HAP-1 (cell line): ENCODE measurements around the gene COX8A.

Source experiments
- DNase-seq, 2 experiments: peaks; one replicate each; pipeline ENCODE4 v3.0.0-alpha.2; 2016 to 2020; ENCODE audit warnings: low spot score in 2 of 2
- H3K27me3 ChIP-seq: fragments of 250-450 bp; sonication (Bioruptor Pico); 2 replicates; pipeline ENCODE4 v1.5.1; 2020; ENCODE audit warnings: low read depth, mild to moderate bottlenecking, moderate library complexity
- H3K36me3 ChIP-seq: fragments of 250-450 bp; sonication (Bioruptor Pico); replicated peaks from 2 replicates; pipeline ENCODE4 v1.5.1; 2020; ENCODE audit warnings: mild to moderate bottlenecking
- H3K4me1 ChIP-seq: fragments of 250-450 bp; sonication (Bioruptor Pico); 2 replicates; pipeline ENCODE4 v1.5.1; 2020; ENCODE audit warnings: mild to moderate bottlenecking
- H3K4me3 ChIP-seq: fragments of 250-450 bp; sonication (Bioruptor Pico); 2 replicates; pipeline ENCODE4 v1.5.1; 2020; ENCODE audit warnings: mild to moderate bottlenecking, moderate library complexity
- H3K9me3 ChIP-seq: fragments of 250-450 bp; sonication (Bioruptor Pico); 2 replicates; pipeline ENCODE4 v1.5.1; 2020; ENCODE audit warnings: mild to moderate bottlenecking, moderate library complexity
- in situ Hi-C: fragments of 300-500 bp; cut with MboI; formaldehyde crosslinking; loops from 3 replicates; pipeline ENCODE4 v1.14.3; 2020; ENCODE audit warnings: low sequenced_read_pairs, inconsistent platforms, mixed read lengths

COX8A gene

GRCh38 chr11:64001484-64002420 is 27.3 kb downstream of the COX8A start:
- no peaks in the 10 kb centered on the region for H3K4me1 ChIP-seq
- no peak for DNase-seq
- no peaks in the 10 kb centered on the region for H3K9me3 ChIP-seq
- no peak overlapping the region for H3K4me3 ChIP-seq
- in situ Hi-C loops, result no loop called here
- H3K36me3 ChIP-seq, result peaks cover 28% of the 10 kb centered on the region
- no peaks in the 10 kb centered on the region for H3K27me3 ChIP-seq

- DNase-seq, result no peak
- Histone ChIP-seq H3K4me3 (no peak overlapping the region), H3K27me3 (no peaks in the 10 kb centered on the region), H3K36me3 (peaks cover 7% of the 10 kb centered on the region), H3K4me1 (no peaks in the 10 kb centered on the region), H3K9me3 (no peaks in the 10 kb centered on the region)
- in situ Hi-C loops, result no loop called here
These were observed 29.6 kb downstream of the COX8A start for GRCh38 chr11:64003807-64004589.

GRCh38 chr11:64004590-64004984 is 30.2 kb downstream of the COX8A start:
- Histone ChIP-seq H3K4me1 (no peaks in the 10 kb centered on the region), H3K9me3 (no peaks in the 10 kb centered on the region), H3K36me3 (peaks cover 4% of the 10 kb centered on the region), H3K4me3 (no peak overlapping the region), H3K27me3 (no peaks in the 10 kb centered on the region)
- no peak for DNase-seq
- in situ Hi-C loops, result no loop called here

- DNase-seq, result no peak
- H3K4me3 ChIP-seq, result no peak overlapping the region
- H3K9me3 ChIP-seq, result no peaks in the 10 kb centered on the region
- H3K27me3 ChIP-seq, result no peaks in the 10 kb centered on the region
- H3K4me1 ChIP-seq, result no peaks in the 10 kb centered on the region
- in situ Hi-C loops, result no loop called here
- H3K36me3 ChIP-seq, result no peaks in the 10 kb centered on the region
These were observed 31.3 kb downstream of the COX8A start for GRCh38 chr11:64005691-64006090.

GRCh38 chr11:64006398-64006797 is 32.0 kb downstream of the COX8A start:
- Histone ChIP-seq H3K4me3 (no peak overlapping the region), H3K4me1 (no peaks in the 10 kb centered on the region), H3K9me3 (no peaks in the 10 kb centered on the region), H3K27me3 (no peaks in the 10 kb centered on the region), H3K36me3 (no peaks in the 10 kb centered on the region)
- in situ Hi-C loops, result no loop called here
- no peak for DNase-seq

GRCh38 chr11:64007160-64007628 is 32.8 kb downstream of the COX8A start:
- Histone ChIP-seq H3K4me1 (no peaks in the 10 kb centered on the region), H3K27me3 (no peaks in the 10 kb centered on the region), H3K36me3 (no peaks in the 10 kb centered on the region), H3K4me3 (no peak overlapping the region), H3K9me3 (no peaks in the 10 kb centered on the region)
- DNase-seq, result peak in 1 of 2 experiments; percentile 61
- in situ Hi-C loops, result no loop called here

GRCh38 chr11:64007629-64008282 is 33.3 kb downstream of the COX8A start:
- no peak overlapping the region for H3K4me3 ChIP-seq
- in situ Hi-C loops, result no loop called here
- peak in 1 of 2 experiments; percentile 40 for DNase-seq

GRCh38 chr11:64008283-64008913 is 34.0 kb downstream of the COX8A start:
- Histone ChIP-seq H3K4me1 (no peaks in the 10 kb centered on the region), H3K9me3 (no peaks in the 10 kb centered on the region), H3K36me3 (no peaks in the 10 kb centered on the region), H3K27me3 (no peaks in the 10 kb centered on the region), H3K4me3 (no peak overlapping the region)
- in situ Hi-C loops, result no loop called here
- DNase-seq, result no peak

More at GRCh38 chr11:64007629-64008282, 33.3 kb downstream of the COX8A start:
- no peaks in the 10 kb centered on the region for H3K27me3 ChIP-seq
- no peaks in the 10 kb centered on the region for H3K9me3 ChIP-seq
- no peaks in the 10 kb centered on the region for H3K4me1 ChIP-seq
- no peaks in the 10 kb centered on the region for H3K36me3 ChIP-seq

- no peak for DNase-seq
- no peaks in the 10 kb centered on the region for H3K9me3 ChIP-seq
- no peaks in the 10 kb centered on the region for H3K4me1 ChIP-seq
- in situ Hi-C loops, result no loop called here
- H3K4me3 ChIP-seq, result no peak overlapping the region
- H3K27me3 ChIP-seq, result no peaks in the 10 kb centered on the region
- no peaks in the 10 kb centered on the region for H3K36me3 ChIP-seq
These were observed 34.7 kb downstream of the COX8A start for GRCh38 chr11:64008914-64009633.

- no peak for DNase-seq
- no peaks in the 10 kb centered on the region for H3K27me3 ChIP-seq
- no peak overlapping the region for H3K4me3 ChIP-seq
- in situ Hi-C loops, result no loop called here
- no peaks in the 10 kb centered on the region for H3K4me1 ChIP-seq
- no peaks in the 10 kb centered on the region for H3K9me3 ChIP-seq
- no peaks in the 10 kb centered on the region for H3K36me3 ChIP-seq
These were observed 35.3 kb downstream of the COX8A start for GRCh38 chr11:64009710-64010109.

GRCh38 chr11:64010783-64011182 is 36.4 kb downstream of the COX8A start:
- in situ Hi-C loops, result no loop called here
- H3K27me3 ChIP-seq, result no peaks in the 10 kb centered on the region
- no peaks in the 10 kb centered on the region for H3K9me3 ChIP-seq
- no peak for DNase-seq
- H3K4me3 ChIP-seq, result no peak overlapping the region
- no peaks in the 10 kb centered on the region for H3K4me1 ChIP-seq
- H3K36me3 ChIP-seq, result no peaks in the 10 kb centered on the region

- DNase-seq, result no peak
- H3K27me3 ChIP-seq, result no peaks in the 10 kb centered on the region
- in situ Hi-C loops, result no loop called here
These were observed 37.0 kb downstream of the COX8A start for GRCh38 chr11:64011371-64011770.

More at GRCh38 chr11:64011371-64011770, 37.0 kb downstream of the COX8A start:
- Histone ChIP-seq H3K36me3 (no peaks in the 10 kb centered on the region), H3K9me3 (no peaks in the 10 kb centered on the region), H3K4me3 (no peak overlapping the region), H3K4me1 (no peaks in the 10 kb centered on the region)
